ENCODE data around the gene OSBPL10.

OSBPL10 gene

GRCh38 chr3:31687020-31687802 is 293.9 kb downstream of the OSBPL10 start:
- Histone ChIP-seq H3K79me2 (ENCODE audit: insufficient read depth, low read length) (no peaks in the 10 kb centered on the region), H3K9ac (ENCODE audit: low read length) (no peak overlapping the region), H4K20me1 (ENCODE audit: insufficient read depth, low read length) (no peaks in the 10 kb centered on the region), H3K9me3 (ENCODE audit: low read length) (no peaks in the 10 kb centered on the region), H3F3A (ENCODE audit: insufficient read depth, low read length) (no peaks in the 10 kb centered on the region), H2AFZ (ENCODE audit: low read length) (no peak overlapping the region), H3K36me3 (ENCODE audit: insufficient read depth, low read length) (peaks cover 74% of the 10 kb centered on the region), H3K4me1 (ENCODE audit: insufficient read depth, low read length, severe bottlenecking) (no peaks in the 10 kb centered on the region), H3K27me3 (ENCODE audit: insufficient read depth, low read length) (no peaks in the 10 kb centered on the region), H3K27ac (ENCODE audit: low read depth, low read length, poor library complexity, severe bottlenecking) (no peak overlapping the region), H3K4me3 (ENCODE audit: low read depth, low read length, poor library complexity, severe bottlenecking) (no peak overlapping the region), H3K4me2 (ENCODE audit: low read length) (no peak overlapping the region), H3K9me2 (ENCODE audit: low read depth, low read length) (no peaks in the 10 kb centered on the region)
- TF ChIP-seq CTCF (IDR thresholded peaks at IDR 0.05; ENCODE audit: low read length) (peak; percentile 56), EZH2 (IDR thresholded peaks at IDR 0.05; ENCODE audit: borderline replicate concordance, low read length) (no peak)

DNA sequence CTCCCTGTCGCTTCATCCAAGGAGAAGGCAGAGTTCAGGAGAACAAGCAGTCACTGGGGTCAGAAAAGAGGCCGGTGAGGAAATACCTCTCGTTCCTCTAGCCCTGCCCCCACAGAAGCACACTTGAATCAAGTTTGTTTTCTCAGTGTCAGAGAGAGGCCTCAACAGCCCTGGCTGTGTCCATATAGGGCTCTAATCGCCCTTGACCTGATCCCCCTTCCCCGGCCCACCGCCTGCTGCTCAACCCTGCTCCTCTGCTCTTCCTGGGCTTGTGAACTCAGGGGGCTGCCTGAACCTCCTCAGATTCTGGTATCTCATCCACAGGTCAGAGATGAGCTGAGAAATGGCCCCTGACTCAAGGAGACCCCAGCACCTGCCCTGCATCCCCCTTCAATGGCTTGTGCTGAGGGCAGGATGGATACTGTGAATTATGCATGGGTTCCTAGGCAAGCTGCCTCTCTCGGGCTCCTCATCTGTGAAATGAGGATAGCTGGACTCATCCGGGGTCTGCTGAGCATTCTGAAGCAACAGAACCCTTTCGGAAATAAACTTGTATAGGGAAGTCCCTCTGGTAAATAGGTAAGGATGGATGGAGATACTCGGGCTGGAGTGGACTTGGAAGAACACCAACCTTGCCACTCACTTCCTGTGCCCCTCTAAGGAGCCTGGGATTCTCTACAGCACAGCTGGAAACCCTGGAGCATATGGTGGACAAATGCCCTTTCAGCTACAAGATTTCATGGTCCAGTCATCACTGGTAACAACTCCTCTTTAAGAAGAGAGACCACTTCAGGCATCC is 300.8 kb downstream of the OSBPL10 start:
- Histone ChIP-seq H3K79me2 (ENCODE audit: insufficient read depth, low read length) (no peaks in the 10 kb centered on the region), H3K4me3 (ENCODE audit: low read depth, low read length, poor library complexity, severe bottlenecking) (no peak overlapping the region), H3K9me2 (ENCODE audit: low read depth, low read length) (no peaks in the 10 kb centered on the region), H3K27me3 (ENCODE audit: insufficient read depth, low read length) (no peaks in the 10 kb centered on the region), H4K20me1 (ENCODE audit: insufficient read depth, low read length) (no peaks in the 10 kb centered on the region), H3K36me3 (ENCODE audit: insufficient read depth, low read length) (peaks cover 71% of the 10 kb centered on the region), H3K27ac (ENCODE audit: low read depth, low read length, poor library complexity, severe bottlenecking) (no peak overlapping the region), H3K9ac (ENCODE audit: low read length) (no peak overlapping the region), H3K9me3 (ENCODE audit: low read length) (no peaks in the 10 kb centered on the region), H3F3A (ENCODE audit: insufficient read depth, low read length) (no peaks in the 10 kb centered on the region), H3K4me1 (ENCODE audit: insufficient read depth, low read length, severe bottlenecking) (no peaks in the 10 kb centered on the region), H3K4me2 (ENCODE audit: low read length) (no peak overlapping the region), H2AFZ (ENCODE audit: low read length) (no peak overlapping the region)
- TF ChIP-seq EZH2 (IDR thresholded peaks at IDR 0.05; ENCODE audit: borderline replicate concordance, low read length) (no peak), CTCF (IDR thresholded peaks at IDR 0.05; ENCODE audit: low read length) (no peak)

GRCh38 chr3:31676556-31676955 is 304.5 kb downstream of the OSBPL10 start:
- Histone ChIP-seq H4K20me1 (ENCODE audit: insufficient read depth, low read length) (no peaks in the 10 kb centered on the region), H3K9me2 (ENCODE audit: low read depth, low read length) (no peaks in the 10 kb centered on the region), H3K27me3 (ENCODE audit: insufficient read depth, low read length) (no peaks in the 10 kb centered on the region), H3K9me3 (ENCODE audit: low read length) (no peaks in the 10 kb centered on the region), H3K4me3 (ENCODE audit: low read depth, low read length, poor library complexity, severe bottlenecking) (no peak overlapping the region), H2AFZ (ENCODE audit: low read length) (no peak overlapping the region), H3F3A (ENCODE audit: insufficient read depth, low read length) (no peaks in the 10 kb centered on the region), H3K4me2 (ENCODE audit: low read length) (no peak overlapping the region), H3K79me2 (ENCODE audit: insufficient read depth, low read length) (no peaks in the 10 kb centered on the region), H3K27ac (ENCODE audit: low read depth, low read length, poor library complexity, severe bottlenecking) (no peak overlapping the region), H3K9ac (ENCODE audit: low read length) (no peak overlapping the region), H3K4me1 (ENCODE audit: insufficient read depth, low read length, severe bottlenecking) (no peaks in the 10 kb centered on the region), H3K36me3 (ENCODE audit: insufficient read depth, low read length) (peaks cover 71% of the 10 kb centered on the region; the same call in 1 of the 2 replicates)
- TF ChIP-seq EZH2 (IDR thresholded peaks at IDR 0.05; ENCODE audit: borderline replicate concordance, low read length) = no peak
- TF ChIP-seq CTCF (IDR thresholded peaks at IDR 0.05; ENCODE audit: low read length) = no peak

Data from OCI-LY1 (cell line).